NT2/D1 (cell line): ENCODE data around the gene KLK15.

Source experiments
- YY1 ChIP-seq: IDR thresholded peaks from 2 replicates; pipeline ENCODE4 v1.6.1; 2011; ENCODE audit not compliant: insufficient read length, insufficient read depth
- ZNF274 ChIP-seq: IDR thresholded peaks from 2 replicates; pipeline ENCODE4 v1.6.1; 2011; ENCODE audit warnings: mild to moderate bottlenecking, low read depth, low read length

DNA sequence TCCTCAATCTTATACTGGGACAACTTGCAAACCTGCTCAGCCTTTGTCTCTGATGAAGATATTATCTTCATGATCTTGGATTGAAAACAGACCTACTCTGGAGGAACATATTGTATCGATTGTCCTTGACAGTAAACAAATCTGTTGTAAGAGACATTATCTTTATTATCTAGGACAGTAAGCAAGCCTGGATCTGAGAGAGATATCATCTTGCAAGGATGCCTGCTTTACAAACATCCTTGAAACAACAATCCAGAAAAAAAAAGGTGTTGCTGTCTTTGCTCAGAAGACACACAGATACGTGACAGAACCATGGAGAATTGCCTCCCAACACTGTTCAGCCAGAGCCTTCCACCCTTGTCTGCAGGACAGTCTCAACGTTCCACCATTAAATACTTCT is 17.4 kb upstream of the KLK15 start:
- TF ChIP-seq ZNF274 (no peak), YY1 (no peak)
